ENCODE measurements around the gene S100A7A. TPM values are rescaled to one million over a fixed set of nuclear protein-coding genes. Genes with fewer than 3 reads are reported as not detected.
"Not testable (repeated sequence)": the region's sequence is repeated elsewhere in the genome, so short reads cannot be mapped to it uniquely, and the experiment has no call there.

S100A7A gene
- total RNA-seq, 1 experiment from 2014 or later: not detected

GRCh38 chr1:153395136-153395685, 21.1 kb upstream of the S100A7A start:
- peak; percentile 36 for DNase-seq (ENCODE audit: low read depth)

DNA sequence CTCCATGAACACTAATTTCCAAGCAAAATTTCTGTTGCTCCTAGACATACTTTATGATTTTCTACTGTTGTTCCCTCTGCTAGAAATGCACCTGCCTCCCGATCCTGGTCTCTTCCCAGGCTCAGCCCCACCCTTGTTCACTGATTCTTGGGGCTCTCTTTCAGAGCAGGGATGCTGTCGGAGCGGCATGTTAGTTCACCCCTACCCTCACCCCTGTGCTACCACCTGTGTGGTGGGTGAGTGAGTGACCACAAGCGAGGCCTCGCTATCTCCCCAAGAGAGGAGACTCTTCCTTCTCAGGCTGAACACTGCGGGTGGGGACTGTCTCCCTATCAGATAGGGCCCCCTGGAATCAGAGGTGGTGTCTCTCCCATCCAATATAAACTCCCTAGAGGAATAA, 20.5 kb upstream of the S100A7A start:
- DNase-seq (ENCODE audit: low read depth): no peak

DNA sequence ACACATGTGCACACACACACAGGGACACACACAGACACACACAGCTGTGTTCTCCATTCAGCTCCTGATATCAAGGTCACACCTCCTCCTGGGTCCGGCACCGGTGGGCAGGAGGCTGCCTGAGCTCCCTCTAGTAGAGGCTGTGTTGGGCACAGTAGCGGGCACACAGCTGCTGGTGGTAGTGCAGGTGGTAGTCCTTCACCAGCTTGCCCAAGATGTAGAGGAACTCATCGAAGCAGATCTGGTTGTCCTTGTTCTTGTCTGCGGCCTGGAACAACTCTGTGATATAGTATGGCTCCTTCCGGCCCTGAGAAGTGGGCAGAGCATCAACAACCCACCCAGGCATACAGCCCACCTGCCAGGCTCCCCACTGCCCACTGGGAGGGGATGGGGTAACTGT, 19.9 kb upstream of the S100A7A start:
- no peak for DNase-seq (ENCODE audit: low read depth)

DNA sequence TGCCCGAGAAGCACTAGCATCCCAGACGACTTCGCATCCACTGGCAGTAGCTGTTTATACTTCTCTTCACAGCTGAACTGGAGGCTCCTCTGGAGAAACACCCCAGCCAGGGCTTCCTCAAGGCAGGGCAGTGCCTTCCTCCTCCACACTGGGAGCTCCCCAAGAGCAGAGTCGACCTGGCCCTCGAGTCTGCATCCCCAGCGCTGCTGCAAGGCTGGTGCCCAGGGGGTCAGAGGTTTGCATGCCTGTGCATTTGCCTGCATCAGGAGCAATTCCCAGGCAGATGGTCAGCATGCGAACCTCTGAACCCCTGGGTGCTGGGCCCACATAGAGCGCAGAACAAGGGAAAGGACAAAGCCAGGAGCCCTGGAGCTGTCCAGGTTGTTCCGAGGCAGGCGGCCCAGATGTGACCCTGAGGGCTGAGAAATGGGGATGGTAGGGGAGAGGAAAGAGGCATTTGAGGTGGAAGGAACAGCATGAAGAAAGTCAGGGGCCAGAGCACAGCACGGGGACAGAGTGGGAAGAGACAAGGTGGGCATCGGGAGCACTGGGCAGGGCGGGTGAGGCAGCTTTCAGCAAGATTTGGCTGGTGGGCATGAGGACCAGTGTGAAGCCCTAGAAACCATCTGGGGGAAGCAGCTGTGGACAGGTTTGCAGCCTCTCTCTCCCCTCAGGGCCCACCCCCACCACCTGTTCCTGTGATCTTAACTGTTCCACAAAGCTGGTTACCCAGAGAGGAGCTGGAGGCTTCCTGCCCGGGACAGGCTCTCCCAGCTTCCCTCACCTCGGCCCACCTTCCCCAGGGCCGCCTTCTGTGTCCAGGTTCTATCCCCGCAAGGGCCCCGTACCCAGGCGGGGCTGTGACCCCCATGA, 19.0 kb upstream of the S100A7A start:
- DNase-seq (ENCODE audit: low read depth): no peak

DNA sequence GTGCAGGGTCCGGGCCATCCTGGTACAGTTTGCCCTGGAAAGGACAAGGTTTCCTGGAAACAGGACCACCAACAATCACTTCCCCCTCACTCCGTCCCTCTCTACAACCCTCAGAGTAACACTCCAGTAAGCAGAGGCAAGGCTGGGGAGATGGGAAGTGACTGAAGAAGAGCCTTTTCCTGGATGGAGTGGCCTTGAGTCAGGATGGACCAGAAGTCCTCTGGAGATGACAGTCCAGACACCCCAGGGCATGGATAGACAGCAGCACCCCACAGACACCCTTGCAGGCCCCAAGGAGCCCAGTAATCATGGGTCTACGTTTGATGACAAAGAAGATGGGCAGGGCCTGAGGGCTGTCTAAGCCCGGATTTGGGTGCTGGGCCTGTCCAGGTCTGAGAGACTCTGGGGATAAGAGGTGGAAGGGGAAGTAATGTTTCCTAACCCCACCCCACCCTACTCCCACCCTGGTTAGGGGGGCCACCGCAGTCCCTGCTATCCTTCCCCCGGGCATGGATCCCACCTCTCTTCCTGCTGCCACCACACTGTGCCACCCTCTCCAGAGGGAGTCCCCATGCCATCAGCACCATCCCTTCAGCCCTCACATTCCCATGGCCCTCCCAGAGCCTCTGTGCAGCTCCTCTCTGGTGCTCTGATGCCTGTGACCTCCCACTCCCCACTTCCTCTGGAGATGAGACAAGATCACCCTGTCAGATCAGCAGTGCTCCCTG, 18.2 kb upstream of the S100A7A start:
- DNase-seq (ENCODE audit: low read depth): no peak

DNA sequence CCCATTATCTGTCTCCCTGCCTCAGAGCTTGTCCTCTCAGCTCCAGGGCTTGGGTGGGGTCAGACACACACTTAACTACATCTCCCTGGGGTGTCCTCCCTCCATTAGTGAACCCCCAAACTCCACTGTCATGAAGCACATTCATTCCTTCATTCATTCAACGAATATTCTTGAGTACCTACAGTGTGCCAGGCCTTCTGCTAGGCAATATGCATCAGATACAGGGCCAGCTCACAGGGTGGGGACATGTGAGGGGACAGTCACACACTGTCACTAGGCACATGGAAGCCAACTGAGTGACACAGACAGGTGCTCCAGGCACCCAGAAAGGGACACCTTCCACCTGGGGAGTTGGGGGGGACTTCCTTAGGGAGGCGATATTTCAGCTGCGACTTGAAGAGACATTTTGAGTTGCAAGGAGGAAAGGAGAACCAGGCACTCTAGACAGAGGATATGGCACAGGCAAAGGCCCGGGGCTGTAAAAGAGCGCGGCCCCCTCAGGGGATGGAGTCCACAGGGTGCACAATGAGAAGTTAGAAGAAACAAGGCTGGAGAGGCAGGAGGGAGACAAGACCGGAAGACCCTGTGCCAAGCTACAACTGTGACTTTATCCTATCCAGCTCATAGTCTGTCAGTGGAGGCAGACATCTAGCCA, 16.8 kb upstream of the S100A7A start:
- DNase-seq (ENCODE audit: low read depth): no peak

GRCh38 chr1:153400244-153400643, 16.1 kb upstream of the S100A7A start:
- no peak for DNase-seq (ENCODE audit: low read depth)

DNA sequence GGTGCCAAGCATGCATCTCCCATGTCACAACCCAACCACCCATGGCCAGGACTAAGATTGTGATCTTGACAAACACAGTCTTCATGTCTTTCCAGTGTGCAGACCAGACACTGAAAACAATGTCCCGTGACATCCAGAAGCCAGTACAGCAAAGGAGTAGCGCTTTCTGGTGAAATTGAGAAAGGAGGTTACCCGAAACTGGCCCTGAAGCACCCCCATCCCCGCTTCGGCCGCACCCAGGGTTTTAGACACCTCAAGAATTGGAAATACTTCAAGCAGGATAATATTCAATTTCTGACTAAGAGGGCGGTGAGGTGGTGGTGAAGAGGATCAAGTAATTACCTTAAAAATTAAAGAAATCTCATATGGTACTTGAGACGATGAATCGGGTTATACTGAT, 14.9 kb upstream of the S100A7A start:
- DNase-seq (ENCODE audit: low read depth): no peak

GRCh38 chr1:153402226-153402625, 14.1 kb upstream of the S100A7A start:
- no peak for DNase-seq (ENCODE audit: low read depth)

DNA sequence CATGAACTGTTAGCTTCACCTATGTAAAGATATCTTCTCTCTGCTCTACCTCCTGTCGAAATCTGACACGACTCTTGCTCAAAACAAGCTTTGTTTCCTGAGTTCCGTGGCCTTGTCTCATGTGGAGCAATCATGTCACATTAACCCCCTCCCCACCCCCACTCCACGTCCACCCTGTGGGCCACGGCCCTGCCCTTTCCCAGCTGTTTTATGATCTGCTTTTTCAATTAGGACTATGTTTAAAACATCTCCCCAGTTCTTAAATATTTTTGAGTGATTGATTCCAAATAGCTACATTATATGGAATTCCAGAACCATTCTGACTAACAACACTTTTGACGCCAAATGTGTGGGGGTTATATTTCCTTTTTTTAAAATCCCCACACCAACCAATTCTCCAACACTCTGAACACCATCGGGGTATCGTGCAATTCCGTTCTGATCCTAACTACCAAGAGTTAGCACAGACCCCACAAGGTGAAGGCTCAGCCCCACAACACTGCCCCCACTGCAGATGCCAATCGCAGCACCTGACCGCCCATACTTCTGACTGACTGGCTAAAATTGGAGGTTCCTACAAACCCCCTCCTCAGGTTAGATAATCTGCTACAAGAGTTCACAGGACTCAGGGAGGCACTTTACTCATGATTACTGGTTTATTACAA, 12.8 kb upstream of the S100A7A start:
- no peak for DNase-seq (ENCODE audit: low read depth)

GRCh38 chr1:153404086-153404635, 12.2 kb upstream of the S100A7A start:
- DNase-seq (ENCODE audit: low read depth): no peak

DNA sequence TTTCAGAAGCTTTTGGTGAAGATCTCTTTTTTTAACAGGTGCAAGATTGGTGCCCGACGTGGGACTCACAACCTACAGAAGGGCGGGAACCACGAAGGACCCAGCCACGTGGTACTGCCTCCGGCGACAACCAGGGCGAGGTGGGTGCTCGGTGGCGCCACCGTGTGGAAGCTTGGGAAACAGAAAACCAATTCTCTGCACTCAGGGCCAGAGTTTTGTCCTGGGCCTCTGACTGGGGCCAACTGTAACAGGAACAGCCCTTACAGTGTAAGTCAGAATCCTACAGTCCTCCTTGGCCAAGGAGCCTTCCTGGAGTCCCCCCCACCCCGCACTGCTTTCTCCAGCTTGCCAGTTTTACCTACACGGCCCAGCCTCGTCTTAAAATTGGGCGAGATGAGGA, 11.6 kb upstream of the S100A7A start:
- peak; percentile 46 for DNase-seq (ENCODE audit: low read depth)

DNA sequence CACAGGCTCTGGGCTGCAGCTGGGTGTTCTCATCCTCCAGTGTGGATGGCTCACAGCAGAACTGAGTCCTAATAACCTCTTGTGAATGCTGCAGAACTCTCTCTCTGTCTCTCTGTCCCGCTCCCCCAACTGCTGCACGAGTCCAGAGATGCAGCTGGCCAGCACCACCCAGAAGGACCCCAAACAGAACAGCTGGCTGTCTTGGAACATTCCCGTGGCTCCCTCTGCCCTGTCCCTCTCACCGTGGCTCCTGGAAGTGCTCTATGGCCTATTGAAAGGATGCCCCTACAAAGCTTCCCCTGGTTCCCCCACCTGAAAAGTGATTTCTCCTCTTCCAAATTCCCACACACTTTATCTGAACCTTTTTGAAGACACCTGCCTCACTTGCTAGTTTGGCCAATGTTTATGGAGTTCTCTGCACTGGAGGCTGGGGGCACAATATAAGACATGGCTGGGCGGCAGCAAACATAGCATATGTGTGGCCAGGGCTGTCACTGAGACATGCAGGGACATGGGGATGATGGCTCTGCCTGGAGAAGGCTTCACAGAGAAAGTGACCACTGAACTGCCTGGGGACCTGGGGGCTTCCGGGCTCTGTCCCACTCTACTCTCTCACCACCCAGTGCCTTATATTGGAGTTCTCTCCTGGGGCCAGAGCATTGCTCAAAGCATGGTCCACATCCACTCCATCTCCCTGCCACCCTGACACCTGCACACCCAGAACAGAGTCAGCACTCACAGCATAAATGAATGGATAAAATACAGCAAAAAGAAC, 10.3 kb upstream of the S100A7A start:
- DNase-seq (ENCODE audit: low read depth): not testable (repeated sequence)

GRCh38 chr1:153407274-153407673, 9.0 kb upstream of the S100A7A start:
- not testable (repeated sequence) for DNase-seq (ENCODE audit: low read depth)

DNA sequence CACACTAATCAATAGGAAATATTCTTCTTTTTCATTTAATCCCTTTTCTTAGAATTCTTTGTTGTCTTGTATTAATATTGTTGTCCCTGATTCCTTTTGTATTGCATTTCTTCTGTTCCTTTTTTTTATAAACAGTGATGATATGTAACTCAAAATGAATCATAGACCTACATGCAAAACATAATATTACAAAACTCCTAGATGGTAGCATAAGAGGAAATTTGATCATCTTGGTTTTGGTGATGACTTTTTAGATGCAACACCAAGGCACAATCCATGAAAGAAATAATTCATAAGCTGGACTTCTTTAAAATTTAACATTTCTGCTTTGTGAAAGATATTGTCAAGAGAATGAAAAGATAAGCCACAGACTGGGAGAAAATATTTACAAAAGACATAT, 2.4 kb upstream of the S100A7A start:
- DNase-seq (ENCODE audit: low read depth): not testable (repeated sequence)

DNA sequence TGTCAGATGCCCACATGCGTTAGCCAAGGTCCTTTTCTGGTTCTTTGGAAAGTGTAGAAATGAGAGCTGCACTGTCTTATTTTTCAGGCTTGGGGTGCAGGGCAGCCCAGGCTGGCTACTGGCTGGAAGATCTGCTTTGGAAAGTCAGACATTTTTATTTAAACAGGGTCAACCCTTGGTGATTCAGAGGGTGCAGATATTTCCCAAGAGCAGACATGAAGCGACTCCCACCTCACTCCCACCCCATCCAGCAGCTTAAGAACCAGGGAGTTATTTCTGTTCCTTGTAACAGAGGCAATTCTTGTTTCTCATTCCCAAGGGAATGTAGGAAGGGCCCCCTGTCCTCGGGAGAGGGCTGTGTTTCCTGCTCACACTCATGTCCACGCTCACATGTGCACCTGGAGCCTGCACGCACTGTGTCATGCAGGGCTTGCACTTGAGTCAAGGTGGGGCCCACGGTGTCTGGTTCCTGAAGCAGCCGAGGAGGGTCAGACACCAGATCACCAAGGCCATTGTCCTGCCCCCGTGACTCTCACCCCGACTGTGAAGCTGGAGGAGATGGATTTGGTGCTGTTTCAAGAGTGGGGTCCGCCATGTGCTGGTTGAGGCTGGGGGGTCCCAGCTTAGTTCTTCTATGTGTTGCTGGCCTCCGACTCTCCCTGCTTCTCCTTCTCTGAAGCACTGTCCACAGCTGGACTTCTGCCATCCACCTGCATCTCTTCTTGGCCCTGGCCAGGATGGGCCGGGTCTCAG, 992 bp downstream of the S100A7A start:
- no peak for DNase-seq (ENCODE audit: low read depth)

- DNase-seq (ENCODE audit: low read depth): not testable (repeated sequence)
Measured at GRCh38 chr1:153418758-153419435, 2.6 kb downstream of the S100A7A start.

- not testable (repeated sequence) for DNase-seq (ENCODE audit: low read depth)
Measured at GRCh38 chr1:153419436-153419793, 3.1 kb downstream of the S100A7A start.

GRCh38 chr1:153420306-153420705, 4.0 kb downstream of the S100A7A start:
- no peak for DNase-seq (ENCODE audit: low read depth)
